Measurements from ENCODE around the gene SLC51B.
"Not testable (repeated sequence)": the region's sequence is repeated elsewhere in the genome, so short reads cannot be mapped to it uniquely, and the experiment has no call there.

SLC51B gene

DNA sequence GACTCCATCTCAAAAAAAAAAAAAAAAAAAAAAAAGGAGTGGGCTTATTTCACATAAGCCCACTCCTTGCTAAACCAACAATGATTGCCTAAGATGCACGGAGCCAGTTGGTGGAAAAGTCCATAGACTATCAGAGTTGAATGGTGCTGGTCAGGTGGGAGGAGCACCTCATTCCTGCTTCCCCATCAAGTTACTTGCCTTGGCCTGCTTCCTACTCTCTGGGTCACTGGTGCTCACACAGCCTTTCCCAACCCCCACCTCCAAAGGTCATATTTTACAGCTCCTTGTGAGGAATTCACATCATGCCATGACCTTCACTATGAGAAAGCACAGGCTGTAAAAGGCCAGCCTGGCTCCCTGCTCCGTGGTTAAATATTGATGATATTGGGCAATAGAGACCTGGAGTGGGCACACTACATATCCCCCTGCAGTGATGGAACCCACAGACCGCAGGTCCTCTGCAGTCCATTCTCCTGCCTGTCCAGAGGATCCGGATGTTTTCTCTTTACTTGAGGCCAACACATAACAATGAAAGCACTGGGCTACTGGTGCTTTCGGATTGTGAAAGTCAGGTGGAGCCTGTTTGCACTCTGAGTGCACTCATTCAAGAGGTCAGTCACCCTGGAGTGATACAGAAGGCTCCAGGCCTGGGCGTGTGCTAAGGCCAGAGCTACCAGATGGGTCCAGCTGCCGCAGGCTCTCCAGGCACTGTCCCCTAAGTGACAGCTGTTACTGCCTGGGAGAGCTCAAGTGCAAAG, at the start of gene SLC51B:
Gene SLC51B (plus strand): TSS at position 664 of the 758 bp plus-strand sequence. CDS start 4,618 bp downstream, outside the sequence.
- DNase-seq (ENCODE audit: low spot score): no peak

DNA sequence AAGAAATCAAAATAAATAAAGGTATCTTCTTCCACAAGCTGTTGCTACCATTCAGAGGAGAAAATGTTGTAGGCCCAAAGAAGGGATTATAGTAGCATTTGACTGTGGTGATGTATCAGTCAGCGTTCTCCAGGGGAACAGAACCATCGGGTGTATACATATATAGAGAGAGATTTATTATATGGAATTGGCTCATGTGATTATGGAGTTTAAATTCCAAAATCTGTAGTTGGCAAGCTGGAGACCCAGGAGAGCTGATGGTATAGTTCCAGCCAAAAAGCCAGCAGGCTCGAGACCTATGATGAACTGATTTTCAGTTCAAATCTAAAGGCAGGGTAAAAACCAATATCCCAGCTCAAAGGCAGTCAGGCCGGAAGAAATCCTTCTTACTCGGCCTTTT, 48.1 kb upstream of the SLC51B start:
- DNase-seq (ENCODE audit: low spot score): no peak

DNA sequence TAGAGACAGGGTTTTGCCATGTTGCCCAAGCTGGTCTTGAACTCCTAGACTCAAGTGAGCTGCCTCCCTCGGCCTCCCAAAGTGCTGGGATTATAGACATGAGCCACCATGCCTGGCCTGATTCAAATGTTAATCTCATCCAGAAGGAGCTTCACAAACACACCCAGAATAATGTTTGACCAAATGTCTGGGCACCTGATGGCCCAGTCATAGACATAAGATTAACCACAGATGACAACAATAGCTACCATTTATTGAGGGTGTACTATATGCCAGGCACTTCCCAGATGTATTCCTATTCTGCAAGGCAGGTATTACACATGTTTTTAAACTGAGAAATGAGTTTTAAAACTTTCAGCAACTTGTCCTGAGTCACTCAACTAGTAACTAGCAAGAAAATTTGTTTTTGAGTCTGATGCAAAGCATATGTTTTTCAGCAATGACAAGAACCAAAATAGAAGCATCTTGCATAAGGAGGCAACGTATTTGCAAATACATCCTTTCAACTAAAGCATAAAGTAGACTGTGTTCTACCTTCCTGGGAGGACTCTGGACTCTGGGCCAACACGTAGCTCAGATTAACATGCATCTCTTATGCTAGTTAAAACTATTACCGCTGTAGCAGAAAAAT, 47.3 kb upstream of the SLC51B start:
- DNase-seq (ENCODE audit: low spot score): no peak

DNA sequence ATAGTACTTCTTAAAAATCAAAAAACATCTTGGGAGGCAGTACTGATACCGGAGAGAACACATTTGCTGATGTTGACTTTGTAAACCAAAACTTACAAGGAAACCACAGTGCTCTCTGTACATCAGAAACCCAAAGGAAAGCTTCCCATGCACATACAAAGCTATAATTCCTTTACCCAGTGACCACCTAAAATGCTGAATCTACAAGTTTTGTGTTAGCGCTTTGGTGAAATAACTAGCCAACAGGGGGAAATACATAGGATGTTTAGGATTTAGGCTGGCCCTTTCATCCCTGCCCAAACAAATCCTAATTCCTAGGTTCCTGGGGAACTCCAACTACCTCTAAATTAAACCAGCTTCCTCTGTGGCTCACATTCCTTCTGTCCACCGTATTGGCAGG, 40.2 kb upstream of the SLC51B start:
- DNase-seq (ENCODE audit: low spot score): no peak

DNA sequence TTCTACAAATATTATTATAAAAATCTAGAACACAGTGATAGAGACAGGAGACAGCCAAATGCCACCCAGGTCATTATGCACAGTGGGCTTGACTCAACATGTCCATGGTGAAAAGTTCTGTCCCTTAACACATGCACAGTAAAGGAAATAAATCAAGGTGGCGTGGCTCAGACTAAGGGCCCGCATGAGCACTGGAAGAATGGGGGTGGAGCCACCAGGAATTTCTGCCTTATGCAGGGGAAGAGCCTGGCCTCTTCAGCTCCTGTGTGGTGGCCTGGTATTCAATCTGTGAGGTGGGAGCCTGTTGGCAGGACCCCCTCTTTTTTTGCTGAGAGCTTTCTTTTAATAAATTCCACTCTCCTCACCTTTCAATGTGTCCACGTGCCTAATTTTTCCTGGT, 38.3 kb upstream of the SLC51B start:
- DNase-seq (ENCODE audit: low spot score): no peak

DNA sequence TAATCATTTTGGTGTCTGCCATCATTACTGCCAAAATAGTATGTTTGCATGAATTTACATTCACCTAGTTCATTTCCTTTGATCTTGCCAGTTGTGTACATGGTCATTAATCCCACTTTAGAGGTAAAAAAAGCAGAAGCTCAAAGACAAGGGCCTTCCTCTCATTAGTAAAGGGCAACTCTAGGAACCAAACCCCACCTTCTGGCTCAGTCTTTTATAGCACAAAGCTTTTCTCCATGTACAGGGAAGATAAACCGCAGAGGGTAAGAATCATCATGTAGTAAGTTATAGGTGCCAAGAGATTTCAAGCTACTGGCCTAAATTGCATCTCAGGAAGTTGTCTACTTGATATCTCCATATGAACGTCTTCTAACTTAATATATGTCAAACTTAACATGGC, 36.2 kb upstream of the SLC51B start:
- DNase-seq (ENCODE audit: low spot score): peak; percentile 26

DNA sequence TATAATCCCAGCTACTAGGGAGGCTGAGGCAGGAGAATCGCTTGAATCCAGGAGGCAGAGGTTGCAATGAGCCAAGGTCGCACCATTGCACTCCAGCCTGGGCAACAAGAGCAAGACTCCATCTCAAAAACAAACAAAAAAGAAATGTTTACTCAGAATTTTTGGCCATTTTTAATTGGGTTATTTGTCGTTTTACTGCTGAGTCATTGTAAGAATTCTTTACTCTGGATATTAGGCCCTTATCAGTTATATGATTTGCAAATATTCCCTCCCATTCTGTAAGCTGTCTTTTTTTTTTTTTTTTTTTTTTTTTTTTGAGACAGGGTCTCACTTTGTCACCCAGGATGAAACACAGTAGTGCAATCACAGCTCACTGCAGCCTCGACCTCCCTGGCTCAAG, 34.0 kb upstream of the SLC51B start:
- not testable (repeated sequence) for DNase-seq (ENCODE audit: low spot score)

DNA sequence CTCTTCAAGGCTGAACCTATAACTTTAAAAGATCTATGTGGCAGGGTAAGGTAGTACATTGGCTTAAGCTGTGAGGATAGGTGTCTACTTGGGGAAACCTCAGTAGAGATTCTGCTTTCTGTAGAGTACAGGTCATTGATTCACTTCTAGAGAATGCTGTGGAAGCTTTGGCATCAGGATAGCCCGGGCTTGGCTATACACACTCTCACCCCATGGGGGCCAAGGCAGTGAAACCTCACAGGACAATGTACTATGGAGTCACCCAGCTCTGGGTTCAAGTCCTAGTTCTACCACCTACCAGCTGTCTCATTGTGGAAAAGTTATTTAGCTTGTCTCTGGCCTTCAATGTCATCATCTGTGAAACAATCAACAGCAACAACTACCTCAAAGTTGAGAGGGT, 24.8 kb upstream of the SLC51B start:
- DNase-seq (ENCODE audit: low spot score): no peak

DNA sequence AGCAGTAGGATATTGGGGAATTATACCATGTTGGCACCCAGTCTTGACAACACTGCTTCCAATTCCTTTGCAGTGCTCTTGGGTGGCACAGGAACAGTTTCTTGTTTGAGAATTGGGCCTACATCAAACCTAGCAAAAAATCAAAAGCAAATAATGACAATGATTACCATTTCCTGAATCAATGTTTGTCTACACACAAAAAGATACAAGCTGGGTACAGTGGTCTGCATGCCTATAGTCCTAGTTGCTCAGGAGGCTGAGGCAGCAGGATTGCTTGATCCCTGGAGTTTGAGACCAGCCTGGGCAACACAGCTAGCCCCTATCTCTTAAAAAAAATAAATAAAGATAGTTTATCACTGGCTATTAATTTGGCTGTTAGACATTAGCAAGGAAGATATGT, 23.7 kb upstream of the SLC51B start:
- DNase-seq (ENCODE audit: low spot score): no peak

DNA sequence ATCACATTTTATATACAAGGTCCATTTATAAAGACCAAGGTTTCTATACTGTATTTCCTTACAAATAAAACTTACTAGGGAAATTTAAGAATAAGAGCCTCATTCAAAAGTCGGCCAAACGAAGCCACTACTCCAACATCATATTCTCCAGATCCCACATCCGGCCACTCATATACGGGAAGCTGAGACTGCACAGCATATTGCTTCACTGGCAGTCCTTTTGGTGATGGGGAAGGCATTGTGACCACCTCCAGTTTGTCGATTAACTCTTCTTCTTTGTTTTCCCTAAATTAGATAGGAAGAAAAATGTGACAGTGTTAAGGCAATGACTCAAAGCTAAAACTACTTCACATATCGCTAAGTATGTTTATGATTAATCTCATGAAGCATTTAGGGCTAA, 18.4 kb upstream of the SLC51B start:
- DNase-seq (ENCODE audit: low spot score): no peak

DNA sequence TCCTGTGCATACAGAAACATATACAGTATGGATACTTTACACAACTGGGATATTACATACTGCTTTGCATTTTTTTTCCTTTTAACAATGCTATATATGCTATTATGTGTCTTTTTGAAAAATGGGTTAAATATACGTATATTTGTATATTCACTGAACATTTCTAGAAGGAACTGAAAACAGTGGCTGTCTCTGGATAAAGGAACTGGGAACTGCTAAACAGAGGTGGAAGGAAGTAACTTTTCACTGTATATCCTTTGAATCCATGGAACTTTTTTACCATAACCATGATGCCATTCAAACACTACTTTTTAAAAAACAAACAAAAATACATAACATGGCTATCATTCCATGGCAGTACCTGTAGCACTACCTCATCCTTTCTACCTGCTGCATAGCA, 17.6 kb upstream of the SLC51B start:
- DNase-seq (ENCODE audit: low spot score): no peak

DNA sequence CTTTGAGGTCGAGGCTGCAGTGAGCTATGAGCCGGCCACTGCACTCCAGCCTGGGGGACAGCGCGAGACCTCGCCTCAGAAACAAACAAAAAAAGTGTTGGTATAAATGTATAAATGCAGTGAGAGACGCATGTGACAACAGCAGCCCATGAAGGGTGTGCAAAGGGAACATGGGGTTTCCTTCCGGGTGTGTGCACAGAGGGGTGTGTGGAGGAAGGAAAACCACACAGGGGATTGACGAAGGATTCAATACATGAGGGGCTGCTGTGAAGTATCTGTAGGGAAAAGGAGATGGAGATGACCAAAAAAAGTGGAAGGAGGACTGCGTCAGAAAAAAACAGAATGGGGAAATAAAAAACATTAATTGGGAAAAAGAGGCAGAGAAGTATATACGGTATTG, 16.8 kb upstream of the SLC51B start:
- no peak for DNase-seq (ENCODE audit: low spot score)

DNA sequence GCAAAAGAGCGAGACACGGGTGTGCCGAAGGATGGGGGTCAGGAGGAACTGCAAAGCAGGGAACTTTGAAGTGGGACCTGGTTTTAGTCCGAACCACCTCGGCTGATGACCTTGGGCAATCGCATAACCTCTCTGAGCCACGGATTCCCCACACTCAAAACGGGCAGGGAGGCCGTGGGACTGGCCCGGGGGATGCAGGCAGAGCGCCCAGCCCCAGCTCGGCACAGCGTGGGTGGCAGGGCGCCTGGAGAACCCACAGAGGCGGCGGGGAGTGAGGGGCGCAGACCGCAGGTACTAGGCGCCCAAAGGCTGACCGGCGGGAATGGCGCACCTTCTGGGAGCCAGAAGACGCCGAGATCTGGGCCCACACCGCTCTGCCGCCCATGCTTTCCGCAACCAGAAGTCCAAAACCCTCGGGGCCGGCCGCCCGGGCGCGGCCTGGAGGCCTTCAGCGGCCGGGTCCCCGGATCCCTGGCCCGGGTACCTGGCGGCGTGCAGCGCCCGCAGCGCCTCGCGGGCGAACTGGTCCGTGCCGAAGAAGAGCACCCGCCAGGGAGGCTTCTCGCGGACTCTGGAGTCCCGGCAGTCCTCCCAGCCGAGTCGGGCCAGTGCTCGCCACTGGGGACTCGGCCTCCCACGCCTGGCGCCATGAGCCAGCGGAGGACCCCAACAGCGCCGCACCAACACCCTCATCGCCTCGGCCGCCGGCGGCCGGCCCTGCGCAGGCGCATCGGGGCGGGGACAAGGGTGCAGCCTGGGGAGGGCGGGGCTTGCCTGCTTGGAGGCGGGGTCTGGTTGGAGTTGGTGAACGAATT, 16.1 kb upstream of the SLC51B start, which contains the start of gene MTFMT:
Gene MTFMT (minus strand): TSS at position 719 of the 815 bp plus-strand sequence. CDS start 26 bp downstream, at position 693.
- DNase-seq (ENCODE audit: low spot score): peak; percentile 86

DNA sequence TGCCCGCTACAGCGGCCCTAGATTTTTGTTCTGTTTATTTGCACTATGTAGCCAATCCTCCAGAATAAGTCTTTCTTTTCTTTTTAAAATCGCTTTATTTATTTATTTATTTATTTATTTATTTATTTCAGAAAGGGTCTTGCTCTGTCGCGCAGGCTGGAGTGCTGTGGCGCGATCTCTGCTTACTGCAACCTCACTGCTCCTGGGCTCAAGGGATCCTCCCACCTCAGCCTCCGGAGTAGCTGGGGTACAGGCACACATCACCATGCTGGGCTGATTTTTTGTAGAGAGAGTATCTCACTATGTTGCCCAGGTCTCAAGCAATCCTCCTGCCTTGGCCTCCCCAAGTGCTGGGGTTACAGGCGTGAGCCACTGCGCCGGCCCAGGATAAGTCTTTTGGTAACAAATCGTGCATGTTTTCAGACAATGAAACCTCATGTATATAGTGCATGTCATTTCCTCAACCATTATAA, 15.4 kb upstream of the SLC51B start:
- no peak for DNase-seq (ENCODE audit: low spot score)

DNA sequence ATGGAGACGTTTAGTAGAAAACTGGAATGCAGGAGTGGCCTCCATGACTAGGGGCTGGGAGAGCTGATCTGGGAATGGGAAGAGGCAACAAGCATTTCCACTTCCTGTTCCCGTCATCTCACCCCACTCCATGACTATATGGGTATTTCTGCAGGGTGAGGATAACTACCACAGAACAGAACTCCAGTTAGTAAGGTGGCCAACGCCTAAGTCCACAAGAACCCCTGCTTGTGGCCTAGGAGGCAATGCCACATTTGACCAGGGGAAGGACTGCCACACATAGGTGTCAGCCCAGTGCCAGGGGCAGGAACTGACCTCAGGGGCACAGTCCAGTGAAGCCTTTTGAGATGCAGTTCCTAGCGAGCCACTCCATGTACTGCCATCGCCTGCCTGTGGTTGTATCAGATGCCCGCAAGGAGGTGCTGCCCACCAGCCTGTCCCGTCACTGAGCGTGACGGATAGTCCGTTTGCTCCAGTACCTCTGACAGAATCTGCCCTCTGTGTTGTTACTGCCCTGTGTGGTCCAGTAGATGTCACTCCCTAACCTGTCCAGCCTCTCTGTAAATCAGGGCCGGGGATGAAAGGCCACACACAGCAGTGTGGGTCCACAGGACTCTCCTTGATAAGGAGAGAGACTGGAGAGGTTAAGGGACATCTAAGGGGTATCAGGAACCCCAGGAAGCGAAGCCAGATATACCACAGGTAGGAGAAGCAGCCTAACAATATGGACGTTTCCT, 12.2 kb upstream of the SLC51B start:
- DNase-seq (ENCODE audit: low spot score): peak; percentile 85

DNA sequence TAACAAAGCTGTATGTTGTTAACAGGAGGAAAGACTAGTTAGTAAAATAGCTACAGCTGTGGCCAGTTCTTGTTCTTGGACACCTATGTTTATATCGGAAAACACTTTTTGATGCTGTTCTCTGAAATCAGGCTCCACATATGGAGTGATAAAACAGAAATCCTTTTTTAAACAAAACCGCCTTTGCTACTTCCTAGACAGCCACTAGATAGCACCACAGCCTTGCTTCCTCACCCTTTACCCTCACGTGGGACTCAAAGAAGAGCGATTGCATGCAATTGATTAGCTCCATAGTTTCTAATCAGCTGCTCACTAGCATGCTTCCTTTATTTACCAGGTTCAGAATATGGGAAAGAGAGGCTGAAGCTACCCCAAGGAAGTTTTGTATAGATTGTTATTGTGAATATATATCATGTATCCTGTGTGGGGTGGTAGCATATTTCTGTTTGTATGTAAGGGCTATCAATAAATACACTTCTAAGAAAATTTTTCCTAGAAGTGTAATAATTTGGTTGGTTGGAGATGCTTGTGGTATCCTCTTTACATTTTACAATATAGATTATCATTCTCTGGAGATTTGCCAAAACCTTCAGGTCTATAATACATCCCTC, 11.4 kb upstream of the SLC51B start:
- DNase-seq (ENCODE audit: low spot score): peak; percentile 46

DNA sequence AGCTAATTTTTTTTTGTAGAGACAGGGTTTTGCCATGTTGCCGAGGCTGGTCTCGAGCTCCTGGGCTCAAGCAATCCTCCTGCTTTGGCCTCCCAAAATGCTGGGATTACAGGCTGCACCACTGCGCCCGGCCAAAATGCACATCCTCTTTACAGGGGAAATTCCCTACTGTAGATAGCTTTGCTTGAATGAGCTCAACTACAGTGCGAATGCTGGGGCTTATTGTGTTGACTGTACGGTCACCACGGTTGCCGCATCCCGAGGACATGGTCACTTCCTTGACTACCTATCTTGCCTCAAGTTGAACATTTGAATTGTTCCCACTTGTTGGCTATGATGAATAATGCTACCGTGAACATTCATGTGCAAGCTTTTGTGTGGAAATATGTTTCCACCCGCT, 10.5 kb upstream of the SLC51B start:
- DNase-seq (ENCODE audit: low spot score): no peak

DNA sequence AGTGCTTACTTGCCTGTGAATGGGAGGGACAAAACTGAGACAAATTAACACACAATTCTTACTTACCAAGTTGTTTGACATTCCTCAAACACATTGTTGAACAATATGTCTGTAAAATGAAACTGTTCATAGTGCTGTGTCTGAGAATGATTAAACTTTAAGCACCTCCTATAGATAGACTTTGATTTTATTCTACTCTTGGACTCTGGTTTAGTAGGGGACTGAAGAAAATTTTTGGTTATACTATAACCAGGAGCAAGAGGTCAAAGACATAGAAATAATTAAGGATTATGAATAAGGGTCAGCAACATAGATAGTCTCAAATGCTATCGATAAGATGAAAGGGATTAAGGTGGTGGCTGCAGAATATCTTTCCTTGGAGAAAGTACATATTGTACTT, 7.9 kb upstream of the SLC51B start:
- DNase-seq (ENCODE audit: low spot score): no peak

DNA sequence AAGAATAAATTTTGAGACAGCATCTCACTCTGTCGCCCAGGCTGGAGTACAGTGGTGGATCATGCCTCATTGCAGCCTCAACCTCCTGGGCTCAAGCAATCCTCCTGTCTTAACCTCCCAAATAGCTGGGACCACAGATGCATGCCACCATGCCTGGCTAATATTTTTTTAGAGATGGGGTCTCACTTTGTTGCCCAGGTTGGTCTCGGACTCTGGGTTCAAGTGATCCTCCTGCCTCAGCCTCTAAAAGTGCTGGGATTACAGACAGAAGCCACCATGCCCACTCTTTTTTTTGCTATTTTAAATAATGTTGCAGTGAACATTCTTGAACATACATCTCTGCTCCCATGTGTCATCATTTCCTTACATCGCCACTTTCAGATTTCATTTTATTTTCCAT, 6.8 kb upstream of the SLC51B start:
- DNase-seq (ENCODE audit: low spot score): no peak

DNA sequence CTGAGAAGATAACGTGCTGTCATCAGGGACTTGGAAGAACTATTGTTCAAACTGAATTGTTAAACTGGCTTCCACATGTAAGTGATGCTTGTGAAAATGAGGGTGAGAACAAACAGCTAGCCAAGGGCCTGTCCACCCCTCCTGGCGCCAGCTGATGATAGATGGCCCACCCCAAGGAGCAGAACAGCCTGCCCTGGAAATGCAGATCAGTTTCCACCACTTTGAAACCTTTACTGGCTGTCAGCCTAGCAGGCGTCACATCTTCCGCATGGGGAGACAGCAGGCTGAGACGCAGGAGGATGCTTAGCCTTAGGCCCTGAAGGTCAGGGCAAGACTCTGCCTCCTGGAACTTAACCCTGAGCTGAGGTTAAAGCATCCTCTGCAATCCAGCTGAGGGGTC, 6.4 kb upstream of the SLC51B start:
- no peak for DNase-seq (ENCODE audit: low spot score)

DNA sequence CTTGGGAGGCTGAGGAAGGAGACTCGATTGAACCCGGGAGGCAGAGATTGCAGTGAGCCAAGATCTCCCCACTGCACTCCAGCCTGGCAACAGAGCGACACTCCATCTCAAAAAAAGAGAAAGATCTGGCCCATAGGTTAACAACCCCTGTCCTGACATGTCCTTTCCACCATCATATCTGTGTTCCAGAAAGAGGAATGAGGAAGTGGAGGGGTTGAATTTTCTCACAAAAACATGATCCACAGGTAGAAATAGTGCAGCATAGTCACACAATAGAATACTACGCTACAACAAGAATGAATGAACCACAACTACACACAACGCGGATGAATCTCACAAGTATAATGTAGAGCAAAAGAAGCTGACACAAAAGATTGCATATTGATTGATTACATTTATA, 4.7 kb upstream of the SLC51B start:
- DNase-seq (ENCODE audit: low spot score): no peak

DNA sequence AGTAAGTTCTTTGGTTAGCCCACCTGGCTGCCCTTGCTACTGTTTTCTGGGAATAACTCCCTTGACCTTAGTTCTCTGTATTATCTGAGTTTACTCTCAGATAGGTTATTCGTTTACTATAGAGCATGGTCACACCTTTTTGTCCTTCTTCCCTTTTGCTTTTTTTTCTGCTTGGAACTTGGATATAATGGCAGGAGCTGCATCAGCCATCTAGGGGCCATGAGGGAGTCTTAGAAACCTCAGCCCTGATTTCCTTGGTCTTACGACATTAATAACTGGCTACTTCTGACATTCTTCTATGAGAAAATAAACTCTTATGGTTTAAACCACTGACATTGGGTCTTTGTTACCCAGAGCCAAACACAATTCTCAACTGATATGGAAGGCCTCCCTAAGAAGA, 3.4 kb upstream of the SLC51B start:
- DNase-seq (ENCODE audit: low spot score): no peak
